Activated CD4-positive, alpha-beta T cell treated with anti-CD3 and anti-CD28 coated beads, Interleukin-2, amount 50 U/mL, for 1 hour (primary cell): ENCODE data around the gene FAM227B.
"Not testable (repeated sequence)": the region's sequence is repeated elsewhere in the genome, so short reads cannot be mapped to it uniquely, and the experiment has no call there.

Source experiments
- DNase-seq: peaks from one replicate; pipeline ENCODE4 v3.0.0-alpha.2; 2020

Gene FAM227B

GRCh38 chr15:49620658-49621368 is at the start of gene FAM227B, which contains the start of gene DTWD1:
Gene FAM227B (minus strand): TSS chr15:49620818. CDS start chr15:49615171, 5,647 bp downstream.
Gene DTWD1 (plus strand): TSS chr15:49621048. CDS start chr15:49625168, 4,120 bp downstream.
- peak; percentile 89 for DNase-seq

- no peak for DNase-seq
Observed at GRCh38 chr15:49669288-49669687, 48.7 kb upstream of the FAM227B start.

- not testable (repeated sequence) for DNase-seq
Observed at GRCh38 chr15:49666486-49666885, 45.9 kb upstream of the FAM227B start.

- no peak for DNase-seq
Observed at GRCh38 chr15:49664716-49665115, 44.1 kb upstream of the FAM227B start.

- DNase-seq = no peak
Observed at GRCh38 chr15:49656734-49657133, 36.1 kb upstream of the FAM227B start.

- DNase-seq = no peak
Observed at GRCh38 chr15:49652922-49653321, 32.3 kb upstream of the FAM227B start.

GRCh38 chr15:49650676-49651075 is 30.1 kb upstream of the FAM227B start:
- DNase-seq = no peak

- no peak for DNase-seq
Observed at GRCh38 chr15:49649987-49650386, 29.4 kb upstream of the FAM227B start.

- no peak for DNase-seq
Observed at GRCh38 chr15:49646891-49647290, 26.3 kb upstream of the FAM227B start.

GRCh38 chr15:49645941-49646340 is 25.3 kb upstream of the FAM227B start:
- DNase-seq = no peak

- DNase-seq = no peak
Observed at GRCh38 chr15:49645277-49645676, 24.7 kb upstream of the FAM227B start.

GRCh38 chr15:49644364-49644794 is 23.8 kb upstream of the FAM227B start:
- DNase-seq = no peak

- DNase-seq = no peak
Observed at GRCh38 chr15:49637857-49638256, 17.2 kb upstream of the FAM227B start.

- DNase-seq = no peak
Observed at GRCh38 chr15:49628379-49628778, 7.8 kb upstream of the FAM227B start.

GRCh38 chr15:49627407-49627877 is 6.8 kb upstream of the FAM227B start:
- no peak for DNase-seq

- DNase-seq = no peak
Observed at GRCh38 chr15:49625460-49626036, 4.9 kb upstream of the FAM227B start.

- DNase-seq = no peak
Observed at GRCh38 chr15:49624056-49624455, 3.4 kb upstream of the FAM227B start.

- DNase-seq = no peak
Observed at GRCh38 chr15:49622561-49622960, 1.9 kb upstream of the FAM227B start.

GRCh38 chr15:49621887-49622286 is 1.3 kb upstream of the FAM227B start:
- no peak for DNase-seq

- DNase-seq = no peak
Observed at GRCh38 chr15:49621401-49621811, 788 bp upstream of the FAM227B start.

- DNase-seq = no peak
Observed at GRCh38 chr15:49620199-49620598, 419 bp downstream of the FAM227B start.

GRCh38 chr15:49619226-49619625 is 1.4 kb downstream of the FAM227B start:
- no peak for DNase-seq

- not testable (repeated sequence) for DNase-seq
Observed at GRCh38 chr15:49612240-49612639, 8.4 kb downstream of the FAM227B start.

GRCh38 chr15:49610157-49610918 is 10.3 kb downstream of the FAM227B start:
- DNase-seq = no peak
